Kidney capillary endothelial cell (primary cell): ENCODE results near the gene GGT6.

Experiments used
- DNase-seq: peaks from one replicate; pipeline ENCODE4 v3.0.0-alpha.2; 2018; ENCODE audit warnings: low spot score

Gene GGT6

GRCh38 chr17:4573669-4574068, 13.3 kb upstream of the GGT6 start:
- DNase-seq: no peak

GRCh38 chr17:4573115-4573514, 12.7 kb upstream of the GGT6 start:
- no peak for DNase-seq

DNA sequence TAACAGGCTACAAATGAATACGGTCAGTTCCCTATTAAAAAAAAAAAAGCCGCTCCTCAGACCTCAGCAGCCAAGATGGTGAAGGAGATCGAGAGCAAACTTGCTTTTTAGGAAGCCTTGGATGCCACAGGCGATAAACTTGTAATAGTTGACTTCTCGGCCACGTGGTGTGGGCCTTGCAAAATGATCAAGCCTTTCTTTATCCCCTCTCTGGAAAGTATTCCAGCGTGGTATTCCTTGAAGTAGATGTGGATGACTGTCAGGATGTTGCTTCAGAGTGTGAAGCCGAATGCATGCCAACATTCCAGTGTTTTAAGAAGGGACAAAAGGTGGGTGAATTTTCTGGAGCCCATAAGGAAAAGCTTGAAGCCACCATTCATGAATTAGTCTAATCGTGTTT, 11.8 kb upstream of the GGT6 start:
- no peak for DNase-seq

DNA sequence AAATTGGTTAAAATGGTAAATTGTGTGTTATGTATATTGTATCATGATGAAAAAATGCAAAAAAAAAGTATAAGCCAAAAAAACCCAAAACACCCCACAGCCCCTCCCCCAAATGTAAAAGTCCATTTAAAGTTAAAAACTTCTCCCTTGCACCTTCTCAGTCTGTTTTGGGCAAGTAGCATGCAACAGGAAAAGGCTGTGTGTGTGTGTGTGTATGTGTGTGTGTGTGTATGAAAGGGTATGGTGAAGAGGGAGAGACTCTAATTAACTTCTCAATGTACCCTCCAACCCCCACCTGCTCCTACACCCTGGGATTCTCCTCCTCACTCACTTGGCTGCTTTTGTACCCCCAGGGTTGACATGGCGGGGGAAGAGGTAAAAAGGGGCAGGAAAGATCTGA, 9.2 kb upstream of the GGT6 start:
- DNase-seq: no peak

GRCh38 chr17:4566785-4567184, 6.4 kb upstream of the GGT6 start:
- DNase-seq: peak; percentile 53

DNA sequence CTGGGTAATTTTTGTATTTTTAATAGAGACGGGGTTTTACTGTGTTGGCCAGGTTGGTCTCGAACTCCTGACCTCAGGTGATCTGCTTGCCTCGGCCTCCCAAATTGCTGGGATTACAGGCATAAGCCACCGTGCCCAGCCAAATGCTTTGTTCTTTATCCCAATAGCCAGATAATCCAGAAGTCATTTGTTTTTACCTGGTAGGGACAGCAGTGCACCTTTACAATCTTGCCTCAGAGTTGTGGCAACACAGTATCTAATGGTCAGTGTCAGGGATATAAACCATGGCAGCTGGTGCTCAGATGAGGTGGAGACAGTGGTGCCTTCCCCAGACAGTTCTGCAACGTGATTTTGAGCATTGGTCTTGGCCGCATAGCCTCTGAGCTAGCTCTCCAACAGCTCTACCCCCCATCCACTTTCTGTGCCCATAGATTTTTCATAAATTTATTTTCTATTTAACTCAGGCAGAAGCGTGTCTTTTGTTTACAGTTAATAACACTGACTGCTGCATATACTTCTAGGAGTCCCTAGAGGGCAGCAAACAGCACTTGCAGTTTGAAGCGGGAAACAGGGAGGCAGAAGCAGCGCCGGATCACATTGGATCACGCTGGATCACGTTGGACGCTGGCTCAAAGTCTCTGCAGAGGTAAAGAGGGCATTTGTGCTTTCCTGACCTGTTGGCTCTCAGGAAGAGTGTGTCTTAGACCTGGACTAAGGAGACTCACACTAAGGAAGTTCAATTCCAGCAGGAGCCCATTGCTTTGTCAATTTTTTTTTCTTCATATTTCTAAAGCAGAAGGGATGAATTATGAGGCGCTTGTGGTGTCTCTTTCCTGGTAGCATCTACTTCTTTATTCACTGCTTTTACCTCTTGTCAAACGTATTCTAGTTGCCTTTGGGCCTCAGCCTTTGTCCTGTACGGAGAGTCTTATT, 5.1 kb upstream of the GGT6 start:
- DNase-seq: peak; percentile 81

GRCh38 chr17:4562015-4562969, 1.9 kb upstream of the GGT6 start:
- DNase-seq: no peak

DNA sequence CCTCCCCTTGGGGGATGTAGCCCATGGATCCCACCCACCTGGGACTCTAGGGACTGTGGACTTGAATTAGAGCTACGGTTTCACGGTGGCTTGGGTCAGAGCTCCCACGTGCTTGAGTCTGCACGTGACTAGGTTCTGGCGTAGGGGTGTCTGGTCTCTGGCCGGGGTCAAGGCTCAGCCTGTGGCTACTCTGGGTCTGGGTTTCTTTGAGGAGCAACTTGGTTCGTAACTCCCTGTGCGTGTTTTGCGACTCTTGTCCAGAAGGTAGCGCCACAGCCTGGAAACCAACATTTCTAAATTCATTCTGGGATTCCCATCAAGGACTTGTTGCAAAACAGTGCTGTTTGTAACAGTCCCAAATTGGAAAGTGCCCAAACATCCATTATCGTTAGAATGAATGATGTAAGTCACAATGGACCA, 470 bp upstream of the GGT6 start:
- no peak for DNase-seq

GRCh38 chr17:4559966-4560365, 411 bp downstream of the GGT6 start:
- no peak for DNase-seq

DNA sequence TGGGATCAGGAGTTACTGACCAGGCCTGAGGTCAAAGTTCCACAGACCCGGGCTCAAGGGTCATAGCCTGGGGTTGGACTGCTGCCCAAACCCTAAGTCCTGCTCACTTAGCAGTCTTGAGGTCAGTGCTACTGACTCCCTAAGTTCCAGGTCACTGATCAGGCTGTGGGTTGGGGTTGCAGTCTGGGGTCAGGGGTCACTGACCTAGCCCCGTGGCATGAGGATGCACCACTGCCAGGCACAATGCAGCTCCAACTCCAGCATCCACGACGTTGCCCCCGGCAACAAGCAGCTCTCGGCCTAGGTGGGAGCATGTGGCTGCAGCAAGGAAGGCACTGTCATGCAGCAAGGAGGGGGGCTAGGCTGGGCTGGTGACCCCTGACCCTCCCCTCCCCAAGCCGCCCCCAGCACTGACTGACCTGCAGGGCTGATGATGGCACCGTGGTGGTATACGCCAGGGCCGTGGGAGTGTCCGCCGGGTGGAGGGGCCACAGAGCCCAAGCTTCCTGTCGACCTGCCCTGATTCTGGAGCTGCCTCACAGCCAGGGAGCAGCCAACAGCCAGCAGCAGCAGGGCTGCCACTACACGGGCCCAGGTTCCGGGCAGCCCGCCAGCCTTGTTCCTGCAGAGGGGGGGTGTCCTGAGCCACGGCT, 1.1 kb downstream of the GGT6 start:
- no peak for DNase-seq

DNA sequence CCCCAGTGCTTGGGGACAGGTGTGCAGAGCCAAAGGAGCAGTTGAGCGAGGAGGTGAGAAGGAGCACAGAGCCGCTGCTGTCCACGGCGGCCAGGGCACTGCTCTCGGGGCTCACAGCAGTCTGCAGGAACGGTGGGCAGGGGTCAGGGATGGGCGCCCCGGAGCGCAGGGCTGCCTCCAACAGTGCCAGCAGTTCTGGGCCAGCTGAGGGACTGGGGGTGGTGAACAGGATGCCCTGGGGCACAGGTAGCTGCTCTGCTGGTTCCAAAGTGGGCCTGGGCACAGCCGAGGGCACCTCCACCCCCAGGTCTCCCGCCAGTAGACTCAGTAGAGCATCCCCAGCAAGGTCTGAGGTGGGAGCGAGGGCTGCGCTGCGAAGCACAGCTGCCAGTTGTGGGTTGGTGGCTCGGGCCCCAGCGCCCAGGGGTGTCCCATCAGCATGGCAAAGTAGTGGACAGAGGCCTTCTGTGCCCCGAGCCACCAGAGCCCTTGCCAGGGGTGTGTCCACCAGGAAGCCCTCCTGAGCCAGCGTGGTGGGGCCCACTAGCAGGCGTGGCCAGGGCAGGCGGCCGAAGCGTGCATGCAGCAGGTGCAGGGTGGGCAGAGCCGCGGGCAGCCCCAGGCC, 1.9 kb downstream of the GGT6 start:
- no peak for DNase-seq

- DNase-seq: no peak
These were observed 2.6 kb downstream of the GGT6 start for GRCh38 chr17:4557626-4558346.

GRCh38 chr17:4556996-4557395, 3.4 kb downstream of the GGT6 start:
- no peak for DNase-seq

DNA sequence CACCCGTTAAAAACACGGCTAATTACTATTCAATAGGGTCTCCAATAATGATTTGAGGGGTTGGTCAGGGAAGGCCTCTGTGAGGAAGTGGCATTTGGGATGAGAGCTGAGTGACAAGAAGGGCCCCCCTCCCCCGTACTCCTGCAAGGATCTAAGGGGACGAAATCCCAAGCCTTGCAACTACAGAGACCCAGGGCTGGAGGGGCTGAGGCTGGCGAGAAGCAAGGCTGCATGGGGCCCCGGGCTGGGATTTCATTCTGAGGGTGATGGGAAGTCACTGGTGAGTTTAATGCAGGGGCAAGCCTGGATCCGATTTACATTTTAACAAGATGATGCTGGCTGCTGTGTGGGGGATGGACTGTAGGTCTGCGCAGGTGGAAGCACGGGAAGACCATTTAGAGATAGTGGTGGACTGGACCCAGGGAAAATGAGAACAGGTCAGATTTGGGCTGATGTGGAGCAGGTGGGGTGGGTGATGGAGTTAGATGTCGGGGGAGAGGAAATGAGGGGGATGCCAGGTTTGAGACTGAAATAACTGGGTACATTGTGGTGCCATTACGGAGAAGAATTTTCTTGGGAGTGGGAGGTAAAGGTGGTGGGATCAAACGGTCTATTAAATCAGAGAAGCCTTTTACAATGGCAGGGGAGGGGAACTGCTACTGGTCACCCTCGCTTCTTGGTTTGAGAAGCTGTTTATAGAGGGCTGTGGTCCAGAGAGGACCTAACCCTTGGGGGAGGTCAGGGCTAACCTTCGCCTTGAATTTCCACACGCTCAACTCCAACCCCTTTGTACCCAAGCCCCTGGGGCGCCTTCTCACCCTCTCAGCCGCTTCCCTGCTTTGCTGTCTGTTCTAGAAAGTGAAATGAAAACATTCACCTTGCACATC, 4.3 kb downstream of the GGT6 start:
- DNase-seq: no peak

DNA sequence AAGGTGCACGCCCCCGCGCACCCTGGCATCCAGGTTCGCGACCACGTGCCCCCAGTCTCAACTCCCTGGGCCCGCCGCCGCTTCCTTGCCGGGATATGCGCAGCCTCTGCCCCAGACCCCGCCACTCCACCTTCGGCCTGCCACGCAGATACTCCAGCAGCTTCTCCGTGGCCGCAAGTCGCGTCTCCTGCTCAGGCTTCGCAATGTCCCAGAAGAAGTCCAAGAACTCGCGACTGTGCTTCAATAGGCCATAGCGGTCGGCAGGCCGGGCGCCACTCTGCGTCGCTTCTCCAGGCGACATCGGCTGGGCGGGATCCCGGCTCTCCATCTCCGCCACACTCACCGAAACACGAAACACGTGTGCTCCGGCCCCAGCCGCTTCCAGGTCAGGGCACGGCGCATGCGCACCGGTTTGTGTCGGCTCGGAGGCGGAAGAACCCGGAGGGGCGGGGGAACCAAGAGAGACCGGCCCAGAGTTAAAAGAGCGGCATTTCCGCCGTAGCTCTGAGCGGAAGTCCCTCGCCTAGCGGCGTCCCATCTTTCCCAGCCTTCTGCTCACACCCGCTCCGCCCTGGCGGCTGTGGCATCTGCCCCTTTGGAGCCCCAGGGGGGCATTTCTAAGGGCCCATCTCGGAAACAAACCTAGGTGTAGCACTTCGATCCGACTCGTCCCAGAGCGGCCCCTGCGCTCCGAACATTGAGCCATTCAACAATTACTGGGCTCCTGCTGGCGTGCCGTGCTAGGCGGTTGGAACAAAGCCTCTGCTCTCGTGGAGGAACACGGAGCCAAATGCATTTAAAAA, 5.2 kb downstream of the GGT6 start, which contains the start of gene MYBBP1A:
TSS of gene MYBBP1A (minus strand) at position 388 of the 803 bp plus-strand sequence. CDS start at position 328, 60 bp downstream.
- DNase-seq: peak; percentile 97

DNA sequence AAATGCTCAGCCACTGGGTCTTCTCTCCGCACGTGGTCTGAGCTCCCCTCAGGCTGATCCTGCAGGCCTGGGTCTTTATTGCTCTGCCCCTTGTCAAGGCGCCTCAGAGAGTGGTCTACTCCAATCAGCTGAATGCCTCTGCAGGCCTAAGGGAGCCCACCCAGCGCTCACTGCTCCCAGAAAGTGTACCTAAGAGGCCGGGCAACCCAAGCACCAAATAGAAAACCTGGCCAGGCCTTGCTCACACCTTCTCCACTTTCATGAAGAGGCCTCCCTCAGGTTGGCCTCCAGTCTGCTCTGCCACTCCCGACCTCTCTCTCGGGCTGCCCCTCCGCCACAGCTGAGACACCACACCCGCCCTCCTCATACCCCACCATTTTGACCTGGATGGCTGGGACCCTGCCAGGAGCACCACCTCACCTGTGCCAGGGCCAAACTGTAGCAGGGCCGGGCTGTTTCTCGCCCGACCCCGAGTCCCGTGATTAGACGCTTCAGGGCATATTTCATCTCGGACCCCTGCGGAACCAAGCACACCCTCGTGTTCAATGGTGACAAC, 5.9 kb downstream of the GGT6 start:
- DNase-seq: no peak

GRCh38 chr17:4553669-4554068, 6.7 kb downstream of the GGT6 start:
- DNase-seq: no peak

- no peak for DNase-seq
These were observed 8.4 kb downstream of the GGT6 start for GRCh38 chr17:4551796-4552525.
